ENCODE results near the gene TBC1D20.

The TBC1D20 gene

DNA sequence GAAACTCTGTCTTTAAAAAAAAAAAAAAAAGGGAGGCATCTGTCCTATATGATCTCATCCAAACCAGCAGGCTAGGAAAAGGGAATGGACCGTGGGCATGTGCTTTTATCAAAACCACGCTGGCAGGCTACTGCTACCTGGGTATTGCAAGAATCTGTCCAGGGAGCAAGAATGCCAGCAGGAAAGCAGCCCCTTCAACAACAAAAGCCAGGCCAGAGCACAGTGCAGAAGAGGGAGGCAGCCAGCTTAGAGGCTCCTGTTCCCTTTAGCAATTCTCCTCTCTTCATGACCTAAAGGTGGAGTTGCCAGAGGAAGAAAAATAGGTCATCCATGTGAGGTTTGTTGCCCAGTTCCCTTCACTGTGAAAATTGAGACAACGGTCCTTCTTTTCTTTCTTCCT is 18.2 kb downstream of the TBC1D20 start:
- DNase-seq, result no peak
- in situ Hi-C loops (cut with MboI; ENCODE audit: low pct_unique_long_range_greater_than_20kb, low sequenced_read_pairs), result no loop called here

- no peak for DNase-seq
- in situ Hi-C loops (cut with MboI; ENCODE audit: low pct_unique_long_range_greater_than_20kb, low sequenced_read_pairs), result no loop called here
Observed at GRCh38 chr20:443223-443775, 19.0 kb downstream of the TBC1D20 start.

GRCh38 chr20:440636-441035 is 21.7 kb downstream of the TBC1D20 start:
- in situ Hi-C loops (cut with MboI; ENCODE audit: low pct_unique_long_range_greater_than_20kb, low sequenced_read_pairs), result no loop called here
- DNase-seq, result no peak

GRCh38 chr20:440148-440547 is 22.2 kb downstream of the TBC1D20 start:
- no peak for DNase-seq
- in situ Hi-C loops (cut with MboI; ENCODE audit: low pct_unique_long_range_greater_than_20kb, low sequenced_read_pairs), result no loop called here

DNA sequence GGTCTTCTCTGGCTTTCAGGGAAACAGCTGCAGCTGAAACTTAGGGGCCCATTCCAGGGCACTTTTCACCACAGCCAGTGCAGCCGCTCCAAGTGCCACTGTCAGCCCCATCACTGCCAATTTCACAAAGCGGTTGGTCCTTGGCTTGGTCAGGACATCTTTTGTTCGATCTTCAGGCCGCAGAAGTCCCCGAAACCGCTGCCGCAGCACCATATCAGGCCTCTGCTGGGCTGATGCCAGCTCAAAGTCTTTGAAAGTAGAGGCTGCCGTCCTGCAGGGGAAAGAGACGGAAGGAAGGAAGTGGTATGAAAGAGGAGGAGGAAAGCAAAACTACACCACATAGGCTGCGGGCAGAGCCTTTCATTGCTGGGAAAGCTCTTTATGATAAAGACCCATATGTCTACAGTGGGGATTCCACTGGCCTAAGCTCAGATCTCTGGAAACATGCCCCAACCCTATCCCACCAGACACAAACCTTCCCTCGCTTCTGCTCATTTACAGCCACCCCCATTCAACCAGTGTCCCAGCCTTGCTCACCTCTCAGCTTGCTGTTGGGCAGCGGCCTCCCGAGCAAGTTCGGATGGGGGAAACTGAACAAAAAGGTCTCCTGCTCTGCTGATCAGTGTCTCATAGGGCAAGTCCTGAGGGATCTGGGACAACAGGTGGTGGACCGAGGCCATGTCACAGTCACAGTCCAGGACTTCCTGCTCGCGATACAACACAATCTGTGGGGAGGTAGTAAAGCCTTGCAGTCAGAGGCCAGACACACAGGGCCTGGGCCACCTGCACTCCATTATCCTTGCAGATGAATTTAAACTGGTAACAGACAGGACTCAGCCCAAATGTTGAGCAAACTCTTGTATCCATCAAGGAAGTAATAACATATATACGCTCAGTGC is 23.5 kb downstream of the TBC1D20 start:
- in situ Hi-C loops (cut with MboI; ENCODE audit: low pct_unique_long_range_greater_than_20kb, low sequenced_read_pairs), result no loop called here
- peak; percentile 87 for DNase-seq

DNA sequence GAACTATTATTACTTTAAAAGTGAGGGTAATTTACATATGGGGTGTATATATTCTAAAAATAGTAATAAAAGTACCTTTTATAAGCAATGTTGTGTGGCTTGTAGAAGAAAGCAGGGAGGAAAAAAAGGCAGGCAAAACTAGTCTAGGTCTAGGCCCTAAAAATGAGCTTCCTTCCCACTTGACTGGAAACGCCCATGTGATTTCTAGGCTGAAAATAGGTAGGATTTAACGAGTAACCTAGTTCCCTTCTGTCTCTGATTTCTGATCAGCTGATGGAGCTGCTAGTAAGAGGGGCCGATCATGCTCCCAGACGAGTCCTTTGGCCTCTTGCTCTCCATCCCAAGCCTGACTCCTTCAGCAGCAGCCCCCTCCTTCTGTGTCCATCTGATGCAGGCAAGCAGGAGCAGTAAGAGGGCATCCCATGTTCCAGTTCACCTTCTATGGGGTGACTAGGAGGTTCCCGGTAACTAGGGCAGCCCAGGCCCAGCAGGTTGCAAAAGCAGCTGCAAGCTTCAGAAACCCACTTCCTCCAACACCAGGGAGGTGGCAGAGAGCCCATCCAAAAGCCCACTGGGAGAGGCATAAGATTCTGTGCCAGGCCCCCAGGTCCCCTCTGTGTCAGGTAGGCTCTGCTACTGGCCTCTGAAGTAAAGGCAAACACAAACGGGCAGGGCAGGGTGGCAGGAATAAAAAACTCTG is 24.4 kb downstream of the TBC1D20 start:
- in situ Hi-C loops (cut with MboI; ENCODE audit: low pct_unique_long_range_greater_than_20kb, low sequenced_read_pairs), result no loop called here
- DNase-seq, result peak; percentile 12

DNA sequence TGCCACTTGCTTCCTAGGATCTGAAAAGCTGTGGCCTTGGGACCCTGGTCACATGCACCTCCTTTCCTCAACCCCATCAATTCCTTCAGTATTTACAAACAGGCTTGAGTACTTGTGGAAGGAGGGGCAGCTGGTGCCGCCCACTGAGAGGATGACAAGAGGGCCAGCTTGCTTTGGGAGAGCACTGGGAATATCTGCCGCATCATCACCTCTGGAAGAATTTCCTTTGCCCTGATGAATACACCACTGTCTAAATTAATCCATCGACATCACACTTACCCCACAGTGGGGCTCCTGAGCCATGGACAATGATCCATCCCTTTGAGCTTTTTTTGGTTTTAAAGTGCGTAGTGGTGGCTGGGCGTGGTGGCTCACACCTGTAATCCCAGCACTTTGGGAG is 25.9 kb downstream of the TBC1D20 start:
- in situ Hi-C loops (cut with MboI; ENCODE audit: low pct_unique_long_range_greater_than_20kb, low sequenced_read_pairs), result no loop called here
- no peak for DNase-seq

DNA sequence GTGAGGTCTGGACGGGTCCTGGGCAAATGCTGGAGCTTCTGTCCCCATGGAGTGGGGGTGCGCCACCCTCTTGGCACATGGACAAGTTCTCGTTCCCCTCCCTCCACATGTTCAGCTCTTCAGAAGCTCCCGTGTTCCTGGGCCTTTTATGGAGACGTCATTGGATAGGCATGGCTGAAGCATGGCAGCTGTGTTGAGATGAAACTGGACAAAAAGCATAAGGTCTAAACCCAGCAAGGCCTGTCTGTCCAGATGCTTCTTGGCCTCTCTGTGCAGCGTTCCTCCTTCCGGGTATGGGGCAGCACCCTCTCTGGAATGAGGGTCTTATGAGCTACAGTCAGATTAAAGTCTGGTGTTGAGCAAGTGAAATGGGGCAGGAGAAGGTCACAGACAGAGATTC is 26.8 kb downstream of the TBC1D20 start:
- in situ Hi-C loops (cut with MboI; ENCODE audit: low pct_unique_long_range_greater_than_20kb, low sequenced_read_pairs), result no loop called here
- DNase-seq, result no peak

DNA sequence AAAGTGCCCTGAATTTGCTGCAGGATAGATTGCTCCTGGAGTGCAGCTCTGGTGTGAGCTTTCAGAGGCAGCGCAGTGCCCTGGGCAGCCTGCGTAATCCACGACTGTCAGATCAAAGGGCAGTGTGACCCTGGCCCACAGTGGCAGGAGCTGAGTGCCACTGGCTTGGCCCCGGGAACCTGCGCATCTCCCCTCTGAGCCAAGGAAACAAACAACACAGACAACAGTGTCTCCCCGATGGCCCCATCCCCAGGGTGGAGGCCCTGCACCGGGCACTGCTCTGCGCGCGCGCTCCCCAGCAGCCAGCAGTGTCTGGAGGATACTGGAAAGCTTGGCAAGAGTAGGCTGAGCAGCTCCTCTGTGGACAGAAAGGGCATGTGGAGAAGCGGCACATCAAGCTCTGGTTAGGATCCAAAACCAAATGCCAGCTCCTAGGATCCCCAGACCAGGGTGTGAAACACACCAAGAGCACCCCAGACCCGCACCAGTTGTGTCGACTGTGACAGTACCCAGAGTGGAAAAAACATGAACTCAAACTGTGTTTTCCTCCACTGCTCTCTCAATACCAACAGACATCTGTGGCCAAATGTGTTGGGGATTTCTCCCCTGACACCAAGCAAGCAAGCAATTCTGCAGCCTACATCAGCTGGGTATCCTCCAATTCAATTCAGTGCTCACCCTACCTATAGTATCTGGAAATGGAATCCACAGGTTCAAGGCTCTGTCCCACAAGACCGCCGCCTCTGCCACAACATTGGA is 27.5 kb downstream of the TBC1D20 start:
- no peak for DNase-seq
- in situ Hi-C loops (cut with MboI; ENCODE audit: low pct_unique_long_range_greater_than_20kb, low sequenced_read_pairs), result no loop called here

DNA sequence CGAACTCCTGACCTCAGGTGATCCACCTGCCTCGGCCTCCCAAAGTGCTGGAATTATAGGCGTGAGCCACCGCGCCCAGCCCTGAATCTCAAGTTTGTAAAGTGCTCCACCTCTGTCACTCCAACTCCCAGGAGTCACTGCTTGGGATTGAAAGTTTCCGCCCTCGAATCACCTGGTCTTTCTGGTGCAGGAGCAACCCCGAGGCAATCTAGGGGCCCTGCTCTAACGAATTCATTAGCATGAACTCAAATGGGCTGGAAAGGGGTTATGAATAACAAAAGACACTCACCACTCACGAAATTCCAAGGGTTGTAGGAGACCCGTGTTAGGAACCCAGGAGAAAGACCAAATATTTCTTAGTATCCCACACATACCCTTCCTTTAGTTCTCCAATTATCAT is 28.1 kb downstream of the TBC1D20 start:
- DNase-seq, result no peak
- in situ Hi-C loops (cut with MboI; ENCODE audit: low pct_unique_long_range_greater_than_20kb, low sequenced_read_pairs), result no loop called here

DNA sequence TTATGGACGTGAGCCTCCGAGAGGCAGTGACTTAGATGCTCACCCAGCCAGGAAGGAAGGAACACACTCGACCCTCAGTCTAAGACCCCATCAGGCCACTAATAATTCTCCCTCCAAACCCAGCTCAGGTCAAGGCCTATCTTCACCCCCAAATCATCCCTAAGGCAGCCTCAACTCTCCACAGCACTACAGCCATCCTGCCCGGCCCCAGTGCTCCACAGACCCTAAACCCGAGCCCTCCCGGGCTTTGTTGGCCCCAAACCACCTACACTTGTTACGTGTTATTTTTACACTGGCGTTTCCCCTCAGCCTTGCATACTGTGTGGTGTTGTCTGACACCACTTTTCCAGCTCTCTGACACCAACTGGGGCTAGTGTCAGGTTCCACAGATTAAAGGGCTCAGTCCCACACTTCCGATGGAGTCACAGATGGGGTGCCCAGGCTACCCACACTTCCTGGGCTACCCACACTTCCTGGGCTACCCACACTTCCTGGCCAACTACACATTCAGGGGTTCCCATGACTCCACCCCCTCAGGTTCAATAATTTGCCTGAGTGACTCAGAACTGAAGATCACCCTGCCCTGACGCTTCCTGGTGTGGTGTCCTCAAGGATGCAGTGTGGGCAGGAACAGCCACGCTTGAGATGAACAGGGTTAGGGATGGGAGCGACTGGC is 28.9 kb downstream of the TBC1D20 start:
- in situ Hi-C loops (cut with MboI; ENCODE audit: low pct_unique_long_range_greater_than_20kb, low sequenced_read_pairs), result no loop called here
- no peak for DNase-seq

DNA sequence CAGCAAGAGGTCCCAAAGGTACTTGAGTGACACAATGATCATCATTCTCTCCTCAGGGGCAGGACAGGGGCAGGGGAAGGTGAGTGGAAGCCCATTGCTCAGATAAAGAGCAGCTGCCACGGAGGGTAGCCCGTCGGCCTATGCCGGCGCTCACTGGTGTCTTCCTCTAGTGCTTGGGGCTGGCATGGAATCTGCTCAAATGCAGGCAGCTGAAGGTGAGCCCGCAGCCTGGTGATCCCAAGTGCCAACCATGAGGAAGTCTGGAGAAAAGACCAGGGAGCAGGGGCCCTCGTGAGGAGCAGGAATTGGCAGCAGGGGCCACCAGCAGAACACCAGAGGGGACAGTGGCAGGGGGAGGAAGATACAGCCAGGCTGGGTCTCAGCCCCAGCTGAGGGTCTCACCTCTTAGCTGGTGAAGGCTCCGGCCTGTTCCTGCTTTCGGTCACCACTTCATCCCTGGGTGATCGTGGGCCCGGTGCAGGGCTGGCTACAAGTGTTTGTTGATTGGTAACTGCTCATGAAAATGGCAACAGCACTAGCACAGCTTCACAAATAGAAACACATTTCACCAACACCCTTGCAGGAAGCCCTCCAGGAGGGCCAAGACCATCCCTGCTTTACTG is 29.5 kb downstream of the TBC1D20 start:
- no peak for DNase-seq
- in situ Hi-C loops (cut with MboI; ENCODE audit: low pct_unique_long_range_greater_than_20kb, low sequenced_read_pairs), result no loop called here

- DNase-seq, result no peak
- in situ Hi-C loops (cut with MboI; ENCODE audit: low pct_unique_long_range_greater_than_20kb, low sequenced_read_pairs), result no loop called here
Observed at GRCh38 chr20:432208-432607, 30.1 kb downstream of the TBC1D20 start.

- DNase-seq, result peak; percentile 80
Observed at GRCh38 chr20:431012-431904, 31.1 kb downstream of the TBC1D20 start.

GRCh38 chr20:430091-430999 is 32.0 kb downstream of the TBC1D20 start:
- in situ Hi-C loops (cut with MboI; ENCODE audit: low pct_unique_long_range_greater_than_20kb, low sequenced_read_pairs), result no loop called here
- no peak for DNase-seq

More at GRCh38 chr20:431012-431904, 31.1 kb downstream of the TBC1D20 start:
- in situ Hi-C loops (cut with MboI; ENCODE audit: low pct_unique_long_range_greater_than_20kb, low sequenced_read_pairs), result no loop called here

- DNase-seq, result no peak
- in situ Hi-C loops (cut with MboI; ENCODE audit: low pct_unique_long_range_greater_than_20kb, low sequenced_read_pairs), result no loop called here
Observed at GRCh38 chr20:428658-429200, 33.6 kb downstream of the TBC1D20 start.
